Neural progenitor cell (in vitro differentiated cells): ENCODE data around the gene FHL3. TPM values are rescaled to one million over a fixed set of nuclear protein-coding genes. Genes with fewer than 3 reads are reported as not detected.
A peak's percentile ranks its signal among the peaks of the same experiment; 100 is the strongest.

Experiments used
- DNase-seq: peaks from one replicate; pipeline ENCODE4 v3.0.0-alpha.2; 2016; ENCODE audit warnings: low spot score
- H2AFZ ChIP-seq: fragments of 200-600 bp; sonication (generic); replicated peaks from 2 replicates; pipeline ENCODE4 v1.6.1; 2016; ENCODE audit warnings: antibody characterized with exemption
- H3F3A ChIP-seq: fragments of 200-600 bp; sonication (generic); 2 replicates; pipeline ENCODE4 v1.6.1; 2016; ENCODE audit warnings: antibody characterized with exemption, low read depth
- H3K27ac ChIP-seq: fragments of 200-600 bp; sonication (generic); 2 replicates; pipeline ENCODE4 v1.5.1; 2016; ENCODE audit warnings: mild to moderate bottlenecking
- H3K27me3 ChIP-seq: fragments of 200-600 bp; sonication (generic); 2 replicates; pipeline ENCODE4 v1.6.1; 2016; ENCODE audit warnings: mild to moderate bottlenecking, moderate library complexity
- H3K36me3 ChIP-seq: fragments of 200-600 bp; sonication (generic); 2 replicates; pipeline ENCODE4 v1.5.1; 2016
- H3K4me1 ChIP-seq: fragments of 200-600 bp; sonication (generic); 2 replicates; pipeline ENCODE4 v1.6.1; 2016; ENCODE audit warnings: mixed run types
- H3K4me2 ChIP-seq: fragments of 200-600 bp; sonication (generic); 2 replicates; pipeline ENCODE4 v1.6.1; 2016
- H3K4me3 ChIP-seq: fragments of 200-600 bp; sonication (generic); 2 replicates; pipeline ENCODE4 v1.5.1; 2016
- H3K79me2 ChIP-seq: fragments of 200-600 bp; sonication (generic); 2 replicates; pipeline ENCODE4 v1.6.1; 2016; ENCODE audit warnings: low read depth
- H3K9ac ChIP-seq: fragments of 200-600 bp; sonication (generic); 2 replicates; pipeline ENCODE4 v1.6.1; 2016
- H3K9me3 ChIP-seq: fragments of 200-600 bp; sonication (generic); 2 replicates; pipeline ENCODE4 v1.5.1; 2016; ENCODE audit warnings: low read depth
- H4K20me1 ChIP-seq: fragments of 200-600 bp; sonication (generic); 2 replicates; pipeline ENCODE4 v1.6.1; 2016; ENCODE audit warnings: low read depth
- H3K27ac Mint-ChIP-seq: 3 replicates; pipeline ENCODE4 v1.8.0; 2021; ENCODE audit warnings: mixed read lengths
- H3K27me3 Mint-ChIP-seq: 2 replicates; pipeline ENCODE4 v1.8.0; 2022; ENCODE audit warnings: low read depth, mild to moderate bottlenecking, inconsistent platforms, moderate library complexity, mixed read lengths; ENCODE audit not compliant: insufficient read depth
- H3K36me3 Mint-ChIP-seq: 3 replicates; pipeline ENCODE4 v1.8.0; 2021; ENCODE audit warnings: mixed read lengths
- H3K4me1 Mint-ChIP-seq: 3 replicates; pipeline ENCODE4 v1.8.0; 2021; ENCODE audit warnings: mixed read lengths
- H3K4me3 Mint-ChIP-seq: 3 replicates; pipeline ENCODE4 v1.8.0; 2021; ENCODE audit warnings: mild to moderate bottlenecking, moderate library complexity, mixed read lengths
- H3K9me3 Mint-ChIP-seq: 3 replicates; pipeline ENCODE4 v1.8.0; 2020; ENCODE audit warnings: mixed read lengths
- CTCF ChIP-seq: fragments of 200-600 bp; sonication (generic); IDR thresholded peaks from 2 replicates; pipeline ENCODE4 v1.5.1; 2017; ENCODE audit warnings: antibody characterized with exemption, mild to moderate bottlenecking
- EZH2 ChIP-seq: fragments of 200-600 bp; sonication (generic); IDR thresholded peaks from 2 replicates; pipeline ENCODE4 v1.6.1; 2017; ENCODE audit warnings: antibody characterized with exemption, mild to moderate bottlenecking, moderate library complexity
- EZH2phosphoT487 ChIP-seq: fragments of 200-600 bp; sonication (generic); IDR thresholded peaks from 2 replicates; pipeline ENCODE4 v1.6.1; 2017; ENCODE audit warnings: antibody characterized with exemption
- total RNA-seq: library from RNA; depleted of rRNA; stranded (reverse); fragments of >200 nt; gene quantifications from 2 replicates; pipeline ENCODE4 v1.2.3, GENCODE V29; 2015; ENCODE audit warnings: low replicate concordance

Gene FHL3
- total RNA-seq, 1 donor from 2014 or later, result 8.1 TPM

- H3K9ac ChIP-seq, result no peak overlapping the region
- H3K36me3 ChIP-seq, result no peaks in the 10 kb centered on the region
- peak overlapping the region; percentile 47 for H3K4me2 ChIP-seq
- H3K4me3 ChIP-seq, result no peak overlapping the region
- H3K27ac ChIP-seq, result no peak overlapping the region
- Mint-ChIP-seq H3K27me3 (peaks cover 5% of the 10 kb centered on the region), H3K27ac (no peak overlapping the region), H3K36me3 (peaks cover 5% of the 10 kb centered on the region), H3K4me3 (peak overlapping the region; percentile 59), H3K9me3 (no peaks in the 10 kb centered on the region), H3K4me1 (peaks cover 40% of the 10 kb centered on the region)
- TF ChIP-seq CTCF, result no peak
- TF ChIP-seq EZH2, result no peak
- no peak for TF ChIP-seq EZH2phosphoT487
- H3K4me1 ChIP-seq, result peaks cover 40% of the 10 kb centered on the region
- DNase-seq, result no peak
- H4K20me1 ChIP-seq, result peaks cover 41% of the 10 kb centered on the region
- H3K9me3 ChIP-seq, result no peaks in the 10 kb centered on the region
- H3F3A ChIP-seq, result peaks cover 41% of the 10 kb centered on the region
- H3K79me2 ChIP-seq, result no peaks in the 10 kb centered on the region
- H2AFZ ChIP-seq, result no peak overlapping the region
- no peaks in the 10 kb centered on the region for H3K27me3 ChIP-seq
These were observed 22.8 kb upstream of the FHL3 start for GRCh38 chr1:38028105-38028591.

GRCh38 chr1:38027201-38028104 is 22.1 kb upstream of the FHL3 start:
- Mint-ChIP-seq H3K9me3 (no peaks in the 10 kb centered on the region), H3K4me3 (no peak overlapping the region), H3K4me1 (peaks cover 40% of the 10 kb centered on the region), H3K27me3 (peaks cover 7% of the 10 kb centered on the region), H3K27ac (peak overlapping the region; percentile 67), H3K36me3 (peaks cover 8% of the 10 kb centered on the region)
- Histone ChIP-seq H2AFZ (no peak overlapping the region), H3K27ac (no peak overlapping the region), H3K9ac (no peak overlapping the region), H4K20me1 (peaks cover 40% of the 10 kb centered on the region), H3K4me2 (no peak overlapping the region), H3K79me2 (no peaks in the 10 kb centered on the region), H3F3A (peaks cover 41% of the 10 kb centered on the region), H3K27me3 (no peaks in the 10 kb centered on the region), H3K9me3 (no peaks in the 10 kb centered on the region), H3K4me3 (no peak overlapping the region), H3K4me1 (peaks cover 40% of the 10 kb centered on the region), H3K36me3 (no peaks in the 10 kb centered on the region)
- no peak for DNase-seq
- no peak for TF ChIP-seq CTCF
- no peak for TF ChIP-seq EZH2phosphoT487
- no peak for TF ChIP-seq EZH2

GRCh38 chr1:38026592-38027200 is 21.4 kb upstream of the FHL3 start:
- H3K9me3 Mint-ChIP-seq, result no peaks in the 10 kb centered on the region
- no peak overlapping the region for H3K27ac ChIP-seq

More at GRCh38 chr1:38026592-38027200, 21.4 kb upstream of the FHL3 start:
- no peak overlapping the region for H2AFZ ChIP-seq
- H3K4me1 Mint-ChIP-seq, result peaks cover 40% of the 10 kb centered on the region
- peaks cover 12% of the 10 kb centered on the region for H3K27me3 Mint-ChIP-seq
- H3K36me3 ChIP-seq, result no peaks in the 10 kb centered on the region
- H3K27me3 ChIP-seq, result no peaks in the 10 kb centered on the region
- TF ChIP-seq EZH2, result no peak
- peak; percentile 92 for TF ChIP-seq CTCF
- TF ChIP-seq EZH2phosphoT487, result no peak
- no peak overlapping the region for H3K9ac ChIP-seq
- H3K4me3 Mint-ChIP-seq, result peak overlapping the region; percentile 48
- H3K4me2 ChIP-seq, result no peak overlapping the region
- H3K4me1 ChIP-seq, result peaks cover 40% of the 10 kb centered on the region
- peak; percentile 80 for DNase-seq
- H3K79me2 ChIP-seq, result no peaks in the 10 kb centered on the region
- no peak overlapping the region for H3K27ac Mint-ChIP-seq
- H3K4me3 ChIP-seq, result no peak overlapping the region
- H3F3A ChIP-seq, result peaks cover 41% of the 10 kb centered on the region
- peaks cover 13% of the 10 kb centered on the region for H3K36me3 Mint-ChIP-seq
- H4K20me1 ChIP-seq, result peaks cover 40% of the 10 kb centered on the region
- H3K9me3 ChIP-seq, result no peaks in the 10 kb centered on the region
